Occipital lobe (tissue), 2 donors: Measurements from ENCODE around the gene GLG1. TPM values are rescaled to one million over a fixed set of nuclear protein-coding genes. Genes with fewer than 3 reads are reported as not detected.

Experiments used
- DNase-seq: peaks from one replicate; lab custom pipeline; 2025; lab: John Stamatoyannopoulos, UW
- total RNA-seq: library from RNA; depleted of rRNA; stranded (reverse); fragments of >200 nt; gene quantifications from one replicate; pipeline ENCODE4 v1.2.3, GENCODE V29; 2014

GLG1 gene
- total RNA-seq, 1 donor from 2014 or later = 60.4 TPM

GRCh38 chr16:74477226-74477625, 129.7 kb downstream of the GLG1 start:
- no peak for DNase-seq

- no peak for DNase-seq
Measured at GRCh38 chr16:74474416-74474815, 132.5 kb downstream of the GLG1 start.

- no peak for DNase-seq
Measured at GRCh38 chr16:74472540-74472939, 134.4 kb downstream of the GLG1 start.

GRCh38 chr16:74472010-74472409, 134.9 kb downstream of the GLG1 start:
- no peak for DNase-seq

GRCh38 chr16:74469946-74470478, 136.9 kb downstream of the GLG1 start:
- no peak for DNase-seq

- no peak for DNase-seq
Measured at GRCh38 chr16:74468807-74469525, 137.9 kb downstream of the GLG1 start.

GRCh38 chr16:74466872-74467271, 140.0 kb downstream of the GLG1 start:
- DNase-seq = no peak

- DNase-seq = no peak
Measured at GRCh38 chr16:74465851-74466685, 140.8 kb downstream of the GLG1 start.

GRCh38 chr16:74465281-74465680, 141.6 kb downstream of the GLG1 start:
- no peak for DNase-seq

GRCh38 chr16:74463888-74464287, 143.0 kb downstream of the GLG1 start:
- no peak for DNase-seq

GRCh38 chr16:74462361-74462760, 144.6 kb downstream of the GLG1 start:
- no peak for DNase-seq

GRCh38 chr16:74461826-74462225, 145.1 kb downstream of the GLG1 start:
- no peak for DNase-seq

GRCh38 chr16:74460542-74460941, 146.4 kb downstream of the GLG1 start:
- no peak for DNase-seq

- DNase-seq = no peak
Measured at GRCh38 chr16:74456290-74456625, 150.7 kb downstream of the GLG1 start.

- DNase-seq = no peak
Measured at GRCh38 chr16:74455619-74456289, 151.2 kb downstream of the GLG1 start.

- peak; percentile 7 for DNase-seq
Measured at GRCh38 chr16:74455213-74455612, 151.7 kb downstream of the GLG1 start.

- no peak for DNase-seq
Measured at GRCh38 chr16:74451951-74452758, 154.8 kb downstream of the GLG1 start.

GRCh38 chr16:74450967-74451760, 155.8 kb downstream of the GLG1 start:
- no peak for DNase-seq

GRCh38 chr16:74450236-74450635, 156.7 kb downstream of the GLG1 start:
- no peak for DNase-seq

GRCh38 chr16:74449470-74449869, 157.4 kb downstream of the GLG1 start:
- DNase-seq = no peak
